Liver (tissue), 9 donors: ENCODE results near the gene XKR7. TPM values are rescaled to one million over a fixed set of nuclear protein-coding genes. Genes with fewer than 3 reads are reported as not detected.

Source experiments
- DNase-seq: peaks from one replicate; pipeline ENCODE4 v3.0.0-alpha.2; 2017; ENCODE audit warnings: low spot score
- H3K27ac ChIP-seq, 2 donors: one replicate each; pipeline ENCODE4 v1.7.0; 2013; ENCODE audit warnings: inconsistent platforms in 2 of 2, low read length in 2 of 2, control low read depth in 1 of 2, low read depth in 1 of 2, mild to moderate bottlenecking in 1 of 2
- H3K27me3 ChIP-seq, 4 donors: one replicate each; pipeline versions ENCODE4 v1.6.1 to v1.7.0; 2013; ENCODE audit warnings: low read length in 3 of 4, inconsistent platforms in 1 of 4, mild to moderate bottlenecking in 1 of 4, moderate library complexity in 1 of 4; ENCODE audit not compliant: control insufficient read depth in 4 of 4, insufficient read depth in 4 of 4
- H3K36me3 ChIP-seq, 4 donors: one replicate each; pipeline versions ENCODE4 v1.6.1 to v1.7.0; 2013; ENCODE audit warnings: low read length in 3 of 4, mild to moderate bottlenecking in 3 of 4, low read depth in 1 of 4, moderate library complexity in 1 of 4; ENCODE audit not compliant: control insufficient read depth in 4 of 4, insufficient read depth in 3 of 4
- H3K4me1 ChIP-seq, 4 donors: one replicate each; pipeline versions ENCODE4 v1.6.1 to v1.7.0; 2013; ENCODE audit warnings: low read length in 3 of 4, mild to moderate bottlenecking in 3 of 4, moderate library complexity in 1 of 4; ENCODE audit not compliant: control insufficient read depth in 4 of 4, insufficient read depth in 4 of 4
- H3K4me3 ChIP-seq, 3 donors: one replicate each; pipeline versions ENCODE4 v1.6.1 to v1.7.0; 2013; ENCODE audit warnings: low read length in 3 of 3, control low read depth in 1 of 3, low read depth in 1 of 3, mild to moderate bottlenecking in 1 of 3
- H3K9ac ChIP-seq, 2 donors: one replicate each; pipeline ENCODE4 v1.7.0; 2013; ENCODE audit warnings: low read length in 2 of 2, mild to moderate bottlenecking in 2 of 2, moderate library complexity in 2 of 2, control low read depth in 1 of 2, low read depth in 1 of 2
- H3K9me3 ChIP-seq, 4 donors: one replicate each; pipeline versions ENCODE4 v1.6.1 to v1.7.0; 2013; ENCODE audit warnings: low read length in 3 of 4; ENCODE audit not compliant: control insufficient read depth in 4 of 4
- CTCF ChIP-seq: fragments of 150-350 bp; IDR thresholded peaks from 2 replicates; pipeline ENCODE4 v1.5.1; 2017; ENCODE audit warnings: improper control_type of control experiment, low read depth, low read length; ENCODE audit not compliant: missing input control
- FOXA1 ChIP-seq: IDR thresholded peaks from 2 replicates; pipeline ENCODE4 v1.6.1; 2016; ENCODE audit warnings: antibody characterized with exemption
- FOXA2 ChIP-seq: IDR thresholded peaks from 2 replicates; pipeline ENCODE4 v1.6.1; 2016; ENCODE audit warnings: antibody characterized with exemption
- GABPA ChIP-seq, 2 donors: IDR thresholded peaks in 1 of 2; conservative IDR thresholded peaks in 1 of 2; 2 replicates each; pipeline ENCODE4 v1.6.1; 2016; ENCODE audit warnings: antibody characterized with exemption in 2 of 2, mild to moderate bottlenecking in 1 of 2, moderate library complexity in 1 of 2
- HNF4A ChIP-seq, 2 donors: conservative IDR thresholded peaks; 2 replicates each; pipeline ENCODE4 v1.6.1; 2016; ENCODE audit warnings: antibody characterized with exemption in 2 of 2, mild to moderate bottlenecking in 2 of 2
- HNF4G ChIP-seq: IDR thresholded peaks from 2 replicates; pipeline ENCODE4 v1.6.1; 2016; ENCODE audit warnings: antibody characterized with exemption
- JUND ChIP-seq, 2 donors: IDR thresholded peaks; 2 replicates each; pipeline ENCODE4 v1.6.1; 2016; ENCODE audit warnings: antibody characterized with exemption in 2 of 2
- RAD21 ChIP-seq, 2 donors: IDR thresholded peaks; 2 replicates each; pipeline ENCODE4 v1.6.1; 2016; ENCODE audit warnings: antibody characterized with exemption in 2 of 2, mild to moderate bottlenecking in 2 of 2
- RXRA ChIP-seq, 2 donors: IDR thresholded peaks; 2 replicates each; pipeline ENCODE4 v1.6.1; 2017 to 2018; ENCODE audit warnings: antibody characterized with exemption in 2 of 2, mild to moderate bottlenecking in 1 of 2
- SP1 ChIP-seq: IDR thresholded peaks from 2 replicates; pipeline ENCODE4 v1.6.1; 2018; ENCODE audit warnings: antibody characterized with exemption, mild to moderate bottlenecking
- TAF1 ChIP-seq: conservative IDR thresholded peaks from 2 replicates; pipeline ENCODE4 v1.6.1; 2016; ENCODE audit warnings: antibody characterized with exemption, mild to moderate bottlenecking
- WGBS: extraction: QIAGEN DNeasy Blood & Tissue Kit; methylation state at CpG from one replicate; pipeline ENCODE4 v1.1.7; 2013; 5-methylcytosine and 5-hydroxymethylcytosine counted together
- polyA plus RNA-seq, 2 donors: library from polyadenylated mRNA; stranded (reverse) in 1 of 2; unstranded in 1 of 2; fragments of 200-250 nt in 1 of 2; fragments of >200 nt in 1 of 2; fragmentation: Nextera tagmentation in 1 of 2; extraction: Ambion mirVana in 1 of 2; gene quantifications; one replicate each; pipeline versions ENCODE4 v1.2.1 to v1.2.3, GENCODE V29; 2013 to 2015
- total RNA-seq, 2 donors: library from RNA; depleted of rRNA; stranded (reverse); fragments of >200 nt; gene quantifications; one replicate each; pipeline ENCODE4 v1.2.3, GENCODE V29; 2014
- TF ChIP-seq, protein P1 (sequence below): IDR thresholded peaks from 2 replicates; pipeline ENCODE4 v1.6.1; 2016; ENCODE audit warnings: antibody characterized with exemption
- TF ChIP-seq, protein P2 (sequence below): IDR thresholded peaks from 2 replicates; pipeline ENCODE4 v1.6.1; 2016; ENCODE audit warnings: antibody characterized with exemption
- donor health status: healthy.
- donor health status: healthy.
- donor health status: healthy.
- donor health status: healthy.
- donor health status: healthy.

Gene XKR7
- total and polyA plus RNA-seq, 4 donors = under 0.01 to 0.05 TPM; not detected in 2

DNA sequence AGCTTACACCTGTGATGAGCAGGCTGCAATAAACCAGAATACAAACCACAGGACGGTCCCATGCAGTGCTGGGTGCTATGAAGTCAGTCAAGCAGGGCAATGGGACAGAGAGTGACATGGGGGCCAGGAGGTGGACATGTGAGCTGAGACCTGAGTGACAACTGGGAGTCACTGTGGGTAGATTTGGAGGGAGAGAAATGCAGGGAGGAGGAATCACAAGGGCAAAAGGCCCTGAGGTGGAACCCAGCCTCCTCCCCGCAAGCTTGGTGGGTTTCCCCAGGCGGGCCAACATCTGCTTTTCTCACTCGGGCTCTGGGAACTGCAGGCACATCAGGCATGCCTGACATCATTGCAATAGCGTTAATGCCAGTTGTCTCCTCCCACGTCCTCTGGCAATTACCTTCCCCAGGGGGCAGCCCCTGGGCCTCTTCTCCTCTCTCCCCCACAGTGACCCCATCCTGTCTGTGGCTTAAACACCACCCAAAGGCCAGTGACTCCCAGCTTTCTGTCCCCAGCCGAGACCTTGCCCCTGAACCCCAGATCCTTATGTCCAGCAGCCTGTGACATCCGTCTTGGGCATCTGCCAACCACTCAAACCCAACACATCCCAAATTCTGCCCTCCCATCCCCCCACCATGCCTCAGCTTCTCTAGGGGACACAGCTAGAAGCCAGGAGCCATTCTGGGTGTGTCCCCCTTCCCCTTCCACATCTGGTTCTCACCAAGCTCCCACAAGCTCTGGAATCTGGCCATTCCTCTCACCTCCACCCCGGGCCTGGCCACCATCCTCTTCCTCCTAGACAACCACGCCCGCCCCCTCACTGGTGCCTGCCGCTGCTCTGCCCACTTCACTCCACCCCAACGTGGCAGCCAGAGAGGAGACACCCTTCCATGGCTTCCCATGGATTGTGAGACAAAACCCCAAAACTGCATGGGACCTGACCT lies 44.3 kb upstream of the XKR7 start:
- DNase-seq = no peak
- no peak for TF ChIP-seq HNF4G
- TF ChIP-seq RAD21 (IDR thresholded peaks at IDR 0.05) = no peak
- no peaks in the 10 kb centered on the region for H3K9me3 ChIP-seq
- WGBS = 65% methylated on average over 13 of the region's 13 CpGs
- H3K9ac ChIP-seq = no peak overlapping the region
- no peak overlapping the region for H3K4me3 ChIP-seq
- peaks cover 0 to 3% (median 0%) of the 10 kb centered on the region in 4 donors for H3K27me3 ChIP-seq
- H3K36me3 ChIP-seq = no peaks in the 10 kb centered on the region
- no peak overlapping the region for H3K27ac ChIP-seq
- no peaks in the 10 kb centered on the region for H3K4me1 ChIP-seq

DNA sequence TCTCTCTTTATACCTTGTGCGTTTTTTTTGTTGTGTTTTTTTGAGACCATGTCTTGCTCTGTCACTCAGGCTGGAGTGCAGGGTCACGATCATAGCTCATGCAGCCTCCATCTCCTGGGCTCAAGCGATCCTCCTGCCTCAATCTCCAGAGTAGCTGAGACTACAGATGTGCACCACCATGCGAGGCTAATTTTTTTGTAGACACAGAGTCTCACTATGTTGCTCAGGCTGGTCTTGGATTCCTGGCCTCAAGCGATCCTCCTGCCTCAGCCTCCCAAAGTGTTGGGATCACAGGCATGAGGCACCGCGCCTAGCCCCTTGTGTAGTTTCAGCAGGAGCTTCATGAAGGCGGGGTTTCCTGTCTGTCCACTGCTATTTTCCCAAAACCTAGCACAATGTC lies 43.4 kb upstream of the XKR7 start:
- TF ChIP-seq SP1 = no peak
- no peak for TF ChIP-seq HNF4G
- TF ChIP-seq GABPA (IDR thresholded peaks at IDR 0.05 in 1 of 2, conservative IDR thresholded peaks at IDR 0.05 in 1 of 2) = no peak
- TF ChIP-seq RAD21 (IDR thresholded peaks at IDR 0.05) = no peak
- TF ChIP-seq FOXA1 = no peak
- TF ChIP-seq, protein P1, sequence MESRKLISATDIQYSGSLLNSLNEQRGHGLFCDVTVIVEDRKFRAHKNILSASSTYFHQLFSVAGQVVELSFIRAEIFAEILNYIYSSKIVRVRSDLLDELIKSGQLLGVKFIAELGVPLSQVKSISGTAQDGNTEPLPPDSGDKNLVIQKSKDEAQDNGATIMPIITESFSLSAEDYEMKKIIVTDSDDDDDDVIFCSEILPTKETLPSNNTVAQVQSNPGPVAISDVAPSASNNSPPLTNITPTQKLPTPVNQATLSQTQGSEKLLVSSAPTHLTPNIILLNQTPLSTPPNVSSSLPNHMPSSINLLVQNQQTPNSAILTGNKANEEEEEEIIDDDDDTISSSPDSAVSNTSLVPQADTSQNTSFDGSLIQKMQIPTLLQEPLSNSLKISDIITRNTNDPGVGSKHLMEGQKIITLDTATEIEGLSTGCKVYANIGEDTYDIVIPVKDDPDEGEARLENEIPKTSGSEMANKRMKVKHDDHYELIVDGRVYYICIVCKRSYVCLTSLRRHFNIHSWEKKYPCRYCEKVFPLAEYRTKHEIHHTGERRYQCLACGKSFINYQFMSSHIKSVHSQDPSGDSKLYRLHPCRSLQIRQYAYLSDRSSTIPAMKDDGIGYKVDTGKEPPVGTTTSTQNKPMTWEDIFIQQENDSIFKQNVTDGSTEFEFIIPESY = no peak
- no peak for TF ChIP-seq TAF1
- TF ChIP-seq JUND (IDR thresholded peaks at IDR 0.05) = no peak
- no peak for TF ChIP-seq RXRA (IDR thresholded peaks at IDR 0.05)
- TF ChIP-seq, protein P2, sequence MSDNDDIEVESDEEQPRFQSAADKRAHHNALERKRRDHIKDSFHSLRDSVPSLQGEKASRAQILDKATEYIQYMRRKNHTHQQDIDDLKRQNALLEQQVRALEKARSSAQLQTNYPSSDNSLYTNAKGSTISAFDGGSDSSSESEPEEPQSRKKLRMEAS = no peak
- Histone ChIP-seq H3K27me3 (peaks cover 0 to 3% (median 0%) of the 10 kb centered on the region in 4 donors), H3K36me3 (no peaks in the 10 kb centered on the region), H3K9ac (no peak overlapping the region), H3K4me3 (no peak overlapping the region), H3K4me1 (no peaks in the 10 kb centered on the region), H3K27ac (no peak overlapping the region), H3K9me3 (no peaks in the 10 kb centered on the region)
- DNase-seq = no peak
- WGBS = 90% methylated on average over 8 of the region's 8 CpGs

DNA sequence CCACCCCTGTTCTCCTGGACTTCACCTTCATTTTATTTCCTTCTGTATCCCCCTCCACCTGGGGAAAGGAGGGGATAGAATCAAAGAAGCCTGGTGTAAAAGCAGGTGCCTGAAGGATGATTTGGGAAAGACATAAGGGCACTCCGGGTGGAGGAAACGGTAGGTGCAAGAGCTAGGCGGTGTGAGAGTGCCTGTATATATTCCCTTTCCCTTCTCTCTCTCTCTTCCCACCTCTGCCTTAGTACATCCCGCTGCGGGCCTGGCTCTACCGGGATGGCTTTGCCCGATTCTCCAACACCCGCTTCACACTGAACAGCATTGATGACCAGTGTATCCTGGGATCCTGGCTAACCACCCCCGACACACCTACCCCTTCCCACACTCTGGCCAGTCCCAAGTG lies 42.3 kb upstream of the XKR7 start:
- H3K4me3 ChIP-seq = no peak overlapping the region
- no peak for DNase-seq
- no peaks in the 10 kb centered on the region for H3K4me1 ChIP-seq
- no peak overlapping the region for H3K27ac ChIP-seq
- WGBS = 58% methylated on average over 9 of the region's 9 CpGs
- no peaks in the 10 kb centered on the region for H3K9me3 ChIP-seq
- no peaks in the 10 kb centered on the region for H3K27me3 ChIP-seq
- no peak overlapping the region for H3K9ac ChIP-seq
- H3K36me3 ChIP-seq = no peaks in the 10 kb centered on the region
- TF ChIP-seq JUND (IDR thresholded peaks at IDR 0.05) = no peak
- TF ChIP-seq HNF4A (conservative IDR thresholded peaks at IDR 0.05) = no peak
- no peak for TF ChIP-seq FOXA1
- TF ChIP-seq, protein P1 = no peak
- no peak for TF ChIP-seq HNF4G
- TF ChIP-seq TAF1 = no peak
- no peak for TF ChIP-seq RXRA (IDR thresholded peaks at IDR 0.05)
- no peak for TF ChIP-seq CTCF
- TF ChIP-seq FOXA2 = no peak
